Measurements from ENCODE around the gene BMPR2. TPM values are rescaled to one million over a fixed set of nuclear protein-coding genes. Genes with fewer than 3 reads are reported as not detected.
"Not testable (repeated sequence)": the region's sequence is repeated elsewhere in the genome, so short reads cannot be mapped to it uniquely, and the experiment has no call there.

BMPR2 gene
- total and polyA plus RNA-seq, 2 donors = 7.5 to 11.0 TPM

DNA sequence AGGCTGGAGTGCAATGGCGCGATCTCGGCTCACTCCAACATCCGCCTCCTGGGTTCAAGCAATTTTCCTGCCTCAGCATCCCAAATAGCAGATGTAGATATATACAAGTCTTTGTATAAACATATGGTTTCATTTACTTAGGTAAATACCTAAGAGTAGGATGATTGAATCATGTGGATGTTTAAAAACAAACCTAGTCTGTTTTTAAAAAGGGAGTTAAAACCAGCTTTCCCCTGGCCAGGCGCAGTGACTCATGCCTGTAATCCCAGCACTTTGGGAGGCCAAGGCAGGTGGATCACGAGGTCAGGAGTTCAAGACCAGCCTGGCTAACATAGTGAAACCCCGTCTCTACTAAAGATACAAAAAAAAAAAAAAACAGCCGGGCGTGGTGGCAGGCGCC is 174.9 kb downstream of the BMPR2 start:
- not testable (repeated sequence) for H3K4me3 ChIP-seq (ENCODE audit: low read length in 2 of 2); H3K27me3 ChIP-seq (ENCODE audit: control insufficient read depth in 2 of 2, insufficient read depth in 1 of 2, low read length in 1 of 2); H3K4me1 ChIP-seq (ENCODE audit: control insufficient read depth in 2 of 2, insufficient read depth in 2 of 2, low read length in 2 of 2); H3K9me3 ChIP-seq (ENCODE audit: control insufficient read depth in 2 of 2, insufficient read depth in 1 of 2, low read length in 1 of 2); H3K27ac ChIP-seq (ENCODE audit: low read depth in 1 of 2, low read length in 1 of 2); H3K36me3 ChIP-seq (ENCODE audit: control insufficient read depth in 2 of 2, insufficient read depth in 2 of 2, low read length in 1 of 2); DNase-seq (ENCODE audit: low read depth in 6 of 9, low spot score in 9 of 9)
- WGBS = 98% methylated on average over 10 of the region's 10 CpGs

DNA sequence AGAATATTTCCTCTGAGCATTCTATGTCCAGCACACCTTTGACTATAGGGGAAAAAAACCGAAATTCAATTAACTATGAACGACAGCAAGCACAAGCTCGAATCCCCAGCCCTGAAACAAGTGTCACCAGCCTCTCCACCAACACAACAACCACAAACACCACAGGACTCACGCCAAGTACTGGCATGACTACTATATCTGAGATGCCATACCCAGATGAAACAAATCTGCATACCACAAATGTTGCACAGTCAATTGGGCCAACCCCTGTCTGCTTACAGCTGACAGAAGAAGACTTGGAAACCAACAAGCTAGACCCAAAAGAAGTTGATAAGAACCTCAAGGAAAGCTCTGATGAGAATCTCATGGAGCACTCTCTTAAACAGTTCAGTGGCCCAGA is 179.2 kb downstream of the BMPR2 start:
- Histone ChIP-seq H3K4me1 (ENCODE audit: control insufficient read depth in 2 of 2, insufficient read depth in 2 of 2, low read length in 2 of 2) (no peaks in the 10 kb centered on the region), H3K27ac (ENCODE audit: low read depth in 1 of 2, low read length in 1 of 2) (no peak overlapping the region), H3K4me3 (ENCODE audit: low read length in 2 of 2) (no peak overlapping the region), H3K9me3 (ENCODE audit: control insufficient read depth in 2 of 2, insufficient read depth in 1 of 2, low read length in 1 of 2) (no peaks in the 10 kb centered on the region), H3K27me3 (ENCODE audit: control insufficient read depth in 2 of 2, insufficient read depth in 1 of 2, low read length in 1 of 2) (no peaks in the 10 kb centered on the region), H3K36me3 (ENCODE audit: control insufficient read depth in 2 of 2, insufficient read depth in 2 of 2, low read length in 1 of 2) (peaks cover 4 to 6% of the 10 kb centered on the region in 2 donors)
- no peak for DNase-seq (ENCODE audit: low read depth in 6 of 9, low spot score in 9 of 9)
- WGBS = 83% methylated on average over 4 of the region's 4 CpGs

- DNase-seq (ENCODE audit: low read depth in 6 of 9, low spot score in 9 of 9) = no peak
- Histone ChIP-seq H3K36me3 (ENCODE audit: control insufficient read depth in 2 of 2, insufficient read depth in 2 of 2, low read length in 1 of 2) (peaks cover 4 to 6% of the 10 kb centered on the region in 2 donors), H3K9me3 (ENCODE audit: control insufficient read depth in 2 of 2, insufficient read depth in 1 of 2, low read length in 1 of 2) (no peaks in the 10 kb centered on the region), H3K4me3 (ENCODE audit: low read length in 2 of 2) (no peak overlapping the region), H3K27me3 (ENCODE audit: control insufficient read depth in 2 of 2, insufficient read depth in 1 of 2, low read length in 1 of 2) (no peaks in the 10 kb centered on the region), H3K27ac (ENCODE audit: low read depth in 1 of 2, low read length in 1 of 2) (no peak overlapping the region), H3K4me1 (ENCODE audit: control insufficient read depth in 2 of 2, insufficient read depth in 2 of 2, low read length in 2 of 2) (no peaks in the 10 kb centered on the region)
- 93% methylated on average over 1 of the region's 1 CpG for WGBS
These were observed 184.1 kb downstream of the BMPR2 start for GRCh38 chr2:202560200-202560599.

DNA sequence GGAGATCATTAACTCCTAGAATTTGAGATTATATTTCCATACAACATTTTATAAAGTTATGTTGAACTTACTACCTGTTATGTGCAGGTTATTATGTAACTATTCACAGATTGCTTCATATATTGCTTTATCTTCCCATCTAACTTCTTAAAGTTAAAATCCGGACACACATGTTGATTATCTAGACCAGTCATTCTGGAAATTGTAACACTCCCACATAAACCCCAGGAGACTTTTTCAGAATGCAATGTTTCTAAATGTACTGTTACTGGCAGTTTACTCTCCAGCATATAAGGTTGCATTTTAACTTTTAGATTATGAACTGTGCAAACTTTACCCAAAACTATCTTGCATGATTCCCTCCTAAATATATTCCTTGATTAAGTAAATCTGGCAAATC is 188.1 kb downstream of the BMPR2 start:
- Histone ChIP-seq H3K27ac (ENCODE audit: low read depth in 1 of 2, low read length in 1 of 2) (no peak overlapping the region), H3K36me3 (ENCODE audit: control insufficient read depth in 2 of 2, insufficient read depth in 2 of 2, low read length in 1 of 2) (no peaks in the 10 kb centered on the region)

GRCh38 chr2:202566286-202566685 is 190.2 kb downstream of the BMPR2 start:
- H3K9me3 ChIP-seq (ENCODE audit: control insufficient read depth in 2 of 2, insufficient read depth in 1 of 2, low read length in 1 of 2) = no peaks in the 10 kb centered on the region
- no peaks in the 10 kb centered on the region for H3K36me3 ChIP-seq (ENCODE audit: control insufficient read depth in 2 of 2, insufficient read depth in 2 of 2, low read length in 1 of 2)
- no peaks in the 10 kb centered on the region for H3K27me3 ChIP-seq (ENCODE audit: control insufficient read depth in 2 of 2, insufficient read depth in 1 of 2, low read length in 1 of 2)
- no peak for DNase-seq (ENCODE audit: low read depth in 6 of 9, low spot score in 9 of 9)
- H3K4me1 ChIP-seq (ENCODE audit: control insufficient read depth in 2 of 2, insufficient read depth in 2 of 2, low read length in 2 of 2) = no peaks in the 10 kb centered on the region
- WGBS = 80% methylated on average over 2 of the region's 2 CpGs
- no peak overlapping the region for H3K27ac ChIP-seq (ENCODE audit: low read depth in 1 of 2, low read length in 1 of 2)
- no peak overlapping the region for H3K4me3 ChIP-seq (ENCODE audit: low read length in 2 of 2)

More for the DNA sequence above, 188.1 kb downstream of the BMPR2 start:
- H3K4me3 ChIP-seq (ENCODE audit: low read length in 2 of 2) = no peak overlapping the region
- no peaks in the 10 kb centered on the region for H3K27me3 ChIP-seq (ENCODE audit: control insufficient read depth in 2 of 2, insufficient read depth in 1 of 2, low read length in 1 of 2)
- H3K4me1 ChIP-seq (ENCODE audit: control insufficient read depth in 2 of 2, insufficient read depth in 2 of 2, low read length in 2 of 2) = no peaks in the 10 kb centered on the region
- DNase-seq (ENCODE audit: low read depth in 6 of 9, low spot score in 9 of 9) = no peak
- 99% methylated on average over 1 of the region's 1 CpG for WGBS
- H3K9me3 ChIP-seq (ENCODE audit: control insufficient read depth in 2 of 2, insufficient read depth in 1 of 2, low read length in 1 of 2) = no peaks in the 10 kb centered on the region

DNA sequence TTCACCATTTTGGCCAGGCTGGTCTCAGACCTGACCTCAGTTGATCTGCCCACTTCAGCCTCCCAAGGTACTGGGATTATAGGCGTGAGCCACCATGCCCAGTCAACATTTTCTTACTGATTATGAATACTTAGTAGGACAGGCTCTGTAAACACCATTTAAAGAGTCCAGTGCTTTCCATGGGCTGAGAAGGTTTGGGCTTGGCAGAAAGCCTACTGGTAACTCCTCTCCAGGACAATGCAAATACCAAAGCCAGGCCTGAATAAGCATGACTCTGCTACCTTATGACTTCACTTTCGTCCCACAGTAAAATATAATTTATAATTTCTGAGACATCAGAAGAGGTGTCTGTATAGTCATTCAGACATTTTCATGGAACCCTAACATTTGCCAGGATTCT is 198.4 kb downstream of the BMPR2 start:
- Histone ChIP-seq H3K36me3 (ENCODE audit: control insufficient read depth in 2 of 2, insufficient read depth in 2 of 2, low read length in 1 of 2) (no peaks in the 10 kb centered on the region), H3K9me3 (ENCODE audit: control insufficient read depth in 2 of 2, insufficient read depth in 1 of 2, low read length in 1 of 2) (peaks cover 0 to 5% of the 10 kb centered on the region in 2 donors), H3K27ac (ENCODE audit: low read depth in 1 of 2, low read length in 1 of 2) (no peak overlapping the region), H3K4me1 (ENCODE audit: control insufficient read depth in 2 of 2, insufficient read depth in 2 of 2, low read length in 2 of 2) (no peaks in the 10 kb centered on the region), H3K27me3 (ENCODE audit: control insufficient read depth in 2 of 2, insufficient read depth in 1 of 2, low read length in 1 of 2) (no peaks in the 10 kb centered on the region), H3K4me3 (ENCODE audit: low read length in 2 of 2) (no peak overlapping the region)
- WGBS = 95% methylated on average over 2 of the region's 2 CpGs
- DNase-seq (ENCODE audit: low read depth in 6 of 9, low spot score in 9 of 9) = no peak

DNA sequence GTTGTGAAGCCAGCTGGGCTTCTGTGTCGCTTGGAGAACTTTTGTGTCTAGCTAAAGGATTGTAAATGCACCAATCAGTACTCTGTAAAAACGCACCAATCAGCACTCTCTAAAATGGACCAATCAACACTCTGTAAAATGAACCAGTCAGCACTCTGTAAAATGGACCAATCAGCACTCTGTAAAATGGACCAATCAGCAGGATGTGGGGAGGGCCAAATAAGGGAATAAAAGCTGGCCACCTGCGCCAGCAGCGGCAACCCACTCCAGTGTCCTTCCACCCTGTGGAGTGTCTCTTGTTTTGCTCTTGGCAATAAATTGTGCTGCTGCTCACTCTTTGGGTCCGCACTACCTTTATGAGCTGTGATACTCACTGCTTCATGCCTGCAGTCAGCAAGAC is 199.1 kb downstream of the BMPR2 start:
- 97% methylated on average over 5 of the region's 5 CpGs for WGBS
- not testable (repeated sequence) for H3K36me3 ChIP-seq (ENCODE audit: control insufficient read depth in 2 of 2, insufficient read depth in 2 of 2, low read length in 1 of 2); H3K4me3 ChIP-seq (ENCODE audit: low read length in 2 of 2); DNase-seq (ENCODE audit: low read depth in 6 of 9, low spot score in 9 of 9); H3K4me1 ChIP-seq (ENCODE audit: control insufficient read depth in 2 of 2, insufficient read depth in 2 of 2, low read length in 2 of 2); H3K9me3 ChIP-seq (ENCODE audit: control insufficient read depth in 2 of 2, insufficient read depth in 1 of 2, low read length in 1 of 2); H3K27ac ChIP-seq (ENCODE audit: low read depth in 1 of 2, low read length in 1 of 2); H3K27me3 ChIP-seq (ENCODE audit: control insufficient read depth in 2 of 2, insufficient read depth in 1 of 2, low read length in 1 of 2)

DNA sequence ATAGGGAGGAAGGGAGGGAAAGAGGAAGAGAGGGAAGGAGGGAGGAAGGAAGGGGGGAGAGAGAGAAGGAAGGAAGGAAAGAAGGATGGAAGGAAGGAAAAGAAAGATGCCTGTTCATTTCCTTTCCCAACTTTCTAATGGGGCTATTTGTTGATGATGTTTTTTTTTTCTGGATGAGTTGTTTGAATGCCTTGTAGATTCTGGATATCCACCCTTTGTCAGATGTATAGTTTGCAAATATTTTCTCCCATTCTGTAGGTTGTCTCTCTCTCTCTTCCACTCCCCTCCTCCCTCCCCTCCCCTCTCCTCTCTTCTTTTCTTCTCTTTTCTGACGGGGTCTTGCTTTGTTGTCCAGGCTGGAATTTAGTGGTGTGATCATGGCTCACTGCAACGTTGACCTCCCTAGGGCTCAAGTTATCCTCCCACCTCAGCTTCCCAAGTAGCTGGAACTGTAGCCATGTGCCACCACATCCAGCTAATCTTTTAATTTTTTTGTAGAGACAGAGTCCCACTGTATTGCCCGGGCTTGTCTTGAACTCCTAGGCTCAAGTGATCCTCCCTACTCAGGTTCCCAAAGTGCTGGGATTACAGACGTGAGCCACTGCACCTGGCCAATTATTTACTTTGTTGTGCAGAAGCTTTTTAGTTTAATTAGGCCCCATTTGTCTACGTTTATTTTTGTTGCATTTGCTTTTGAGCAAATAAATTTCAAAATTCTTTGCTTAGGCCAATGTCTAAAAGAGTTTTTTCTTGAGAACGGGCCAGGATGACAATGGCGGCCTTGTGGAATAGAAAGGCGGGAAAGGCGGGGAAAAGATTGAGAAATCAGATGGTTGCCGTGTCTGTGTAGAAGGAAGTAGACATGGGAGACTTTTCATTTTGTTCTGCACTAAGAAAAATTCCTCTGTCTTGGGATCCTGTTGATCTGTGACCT is 201.4 kb downstream of the BMPR2 start:
- Histone ChIP-seq H3K9me3 (ENCODE audit: control insufficient read depth in 2 of 2, insufficient read depth in 1 of 2, low read length in 1 of 2) (peaks cover 0 to 5% of the 10 kb centered on the region in 2 donors), H3K27ac (ENCODE audit: low read depth in 1 of 2, low read length in 1 of 2) (no peak overlapping the region), H3K4me1 (ENCODE audit: control insufficient read depth in 2 of 2, insufficient read depth in 2 of 2, low read length in 2 of 2) (no peaks in the 10 kb centered on the region), H3K27me3 (ENCODE audit: control insufficient read depth in 2 of 2, insufficient read depth in 1 of 2, low read length in 1 of 2) (no peaks in the 10 kb centered on the region), H3K36me3 (ENCODE audit: control insufficient read depth in 2 of 2, insufficient read depth in 2 of 2, low read length in 1 of 2) (no peaks in the 10 kb centered on the region), H3K4me3 (ENCODE audit: low read length in 2 of 2) (no peak overlapping the region)
- no peak for DNase-seq (ENCODE audit: low read depth in 6 of 9, low spot score in 9 of 9)
- WGBS = 95% methylated on average over 9 of the region's 10 CpGs

DNA sequence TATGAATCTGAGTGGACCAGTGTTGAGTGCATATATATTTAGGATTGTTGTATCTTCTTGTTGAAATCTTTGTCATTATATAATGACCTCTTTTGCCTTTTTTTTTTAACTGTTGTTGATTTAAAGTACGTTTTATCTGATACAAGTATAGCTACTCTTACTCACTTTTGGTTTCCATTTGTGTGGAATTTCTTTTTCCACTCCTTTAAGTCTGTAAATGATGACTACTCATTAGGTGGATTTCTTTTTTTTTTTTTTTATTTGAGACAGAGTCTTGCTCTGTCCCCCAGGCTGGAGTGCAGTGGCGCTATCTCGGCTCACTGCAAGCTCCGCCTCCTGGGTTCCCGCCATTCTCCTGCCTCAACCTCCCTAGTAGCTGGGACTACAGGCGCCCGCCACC is 206.7 kb downstream of the BMPR2 start:
- 98% methylated on average over 7 of the region's 7 CpGs for WGBS
- not testable (repeated sequence) for H3K27me3 ChIP-seq (ENCODE audit: control insufficient read depth in 2 of 2, insufficient read depth in 1 of 2, low read length in 1 of 2); H3K4me1 ChIP-seq (ENCODE audit: control insufficient read depth in 2 of 2, insufficient read depth in 2 of 2, low read length in 2 of 2)

More for the DNA sequence above, 206.7 kb downstream of the BMPR2 start:
- H3K4me3 ChIP-seq (ENCODE audit: low read length in 2 of 2); H3K27ac ChIP-seq (ENCODE audit: low read depth in 1 of 2, low read length in 1 of 2); H3K9me3 ChIP-seq (ENCODE audit: control insufficient read depth in 2 of 2, insufficient read depth in 1 of 2, low read length in 1 of 2); DNase-seq (ENCODE audit: low read depth in 6 of 9, low spot score in 9 of 9); H3K36me3 ChIP-seq (ENCODE audit: control insufficient read depth in 2 of 2, insufficient read depth in 2 of 2, low read length in 1 of 2): not testable (repeated sequence)

Data from thymus (tissue), 11 donors.